ENCODE measurements around the gene NAXE. TPM values are rescaled to one million over a fixed set of nuclear protein-coding genes. Genes with fewer than 3 reads are reported as not detected.

NAXE gene
- total and polyA plus RNA-seq, 2 experiments from 2014 or later, result 117 to 198 TPM

GRCh38 chr1:156595016-156595415 is 3.4 kb downstream of the NAXE start:
- no peaks in the 10 kb centered on the region for H3K9me2 ChIP-seq (replicated peaks; ENCODE audit: insufficient read depth)
- H3K27ac ChIP-seq, result no peak overlapping the region
- H3K4me3 ChIP-seq, result no peak overlapping the region
- no peaks in the 10 kb centered on the region for H3K9me3 ChIP-seq (ENCODE audit: low read depth)
- peaks cover 3% of the 10 kb centered on the region for H3K4me1 ChIP-seq (ENCODE audit: insufficient read depth)
- TF ChIP-seq CTCF (IDR thresholded peaks at IDR 0.05; ENCODE audit: poor library complexity) (no peak), EZH2phosphoT487 (IDR thresholded peaks at IDR 0.05; ENCODE audit: low read depth, severe bottlenecking, unreplicated experiment) (no peak), EZH2 (IDR thresholded peaks at IDR 0.05; ENCODE audit: borderline replicate concordance) (no peak)
- no peak overlapping the region for H2AFZ ChIP-seq
- DNase-seq (ENCODE audit: low spot score), result no peak
- no peaks in the 10 kb centered on the region for H3K27me3 ChIP-seq
- WGBS (ENCODE audit: low lambda C conversion rate, missing lambda C conversion rate), result 100% methylated on average over 2 of the region's 2 CpGs
- no peaks in the 10 kb centered on the region for H4K20me1 ChIP-seq (ENCODE audit: insufficient read depth, poor library complexity, severe bottlenecking)
- H3K4me2 ChIP-seq, result no peak overlapping the region
- no peaks in the 10 kb centered on the region for H3K36me3 ChIP-seq (replicated peaks; ENCODE audit: insufficient read depth, low read depth)
- H3K79me2 ChIP-seq, result peaks cover 22% of the 10 kb centered on the region

- no peak overlapping the region for H3K4me3 ChIP-seq
- H3K27ac ChIP-seq, result no peak overlapping the region
- DNase-seq (ENCODE audit: low spot score), result no peak
- no peaks in the 10 kb centered on the region for H3K27me3 ChIP-seq
- no peak for TF ChIP-seq EZH2 (IDR thresholded peaks at IDR 0.05; ENCODE audit: borderline replicate concordance)
- no peak for TF ChIP-seq CTCF (IDR thresholded peaks at IDR 0.05; ENCODE audit: poor library complexity)
- no peak for TF ChIP-seq EZH2phosphoT487 (IDR thresholded peaks at IDR 0.05; ENCODE audit: low read depth, severe bottlenecking, unreplicated experiment)
- no peaks in the 10 kb centered on the region for H3K9me2 ChIP-seq (replicated peaks; ENCODE audit: insufficient read depth)
- no peaks in the 10 kb centered on the region for H3K9me3 ChIP-seq (ENCODE audit: low read depth)
- H3K36me3 ChIP-seq (replicated peaks; ENCODE audit: insufficient read depth, low read depth), result no peaks in the 10 kb centered on the region
- 97% methylated on average over 3 of the region's 3 CpGs for WGBS (ENCODE audit: low lambda C conversion rate, missing lambda C conversion rate)
- no peaks in the 10 kb centered on the region for H4K20me1 ChIP-seq (ENCODE audit: insufficient read depth, poor library complexity, severe bottlenecking)
- no peak overlapping the region for H3K4me2 ChIP-seq
- H3K79me2 ChIP-seq, result peaks cover 30% of the 10 kb centered on the region
- H3K4me1 ChIP-seq (ENCODE audit: insufficient read depth), result peaks cover 8% of the 10 kb centered on the region
- H2AFZ ChIP-seq, result no peak overlapping the region
Observed at GRCh38 chr1:156596426-156596825, 4.8 kb downstream of the NAXE start.

- WGBS (ENCODE audit: low lambda C conversion rate, missing lambda C conversion rate), result 96% methylated on average over 5 of the region's 5 CpGs
- Histone ChIP-seq H4K20me1 (ENCODE audit: insufficient read depth, poor library complexity, severe bottlenecking) (no peaks in the 10 kb centered on the region), H3K4me3 (no peak overlapping the region), H3K27me3 (no peaks in the 10 kb centered on the region), H3K4me2 (no peak overlapping the region), H3K9me2 (replicated peaks; ENCODE audit: insufficient read depth) (no peaks in the 10 kb centered on the region), H3K36me3 (replicated peaks; ENCODE audit: insufficient read depth, low read depth) (no peaks in the 10 kb centered on the region), H2AFZ (no peak overlapping the region), H3K79me2 (peaks cover 21% of the 10 kb centered on the region), H3K27ac (no peak overlapping the region), H3K9me3 (ENCODE audit: low read depth) (no peaks in the 10 kb centered on the region), H3K4me1 (ENCODE audit: insufficient read depth) (peaks cover 9% of the 10 kb centered on the region)
- DNase-seq (ENCODE audit: low spot score), result no peak
- no peak for TF ChIP-seq EZH2 (IDR thresholded peaks at IDR 0.05; ENCODE audit: borderline replicate concordance)
- no peak for TF ChIP-seq EZH2phosphoT487 (IDR thresholded peaks at IDR 0.05; ENCODE audit: low read depth, severe bottlenecking, unreplicated experiment)
- no peak for TF ChIP-seq CTCF (IDR thresholded peaks at IDR 0.05; ENCODE audit: poor library complexity)
Observed at GRCh38 chr1:156598125-156598524, 6.5 kb downstream of the NAXE start.
